Hematopoietic multipotent progenitor cell treated with erythropoietin and hydrocortisone succinate and interleukin-3 and kit ligand, for 8 days (in vitro differentiated cells): ENCODE results near the gene PRKCA.
"Not testable (repeated sequence)": the region's sequence is repeated elsewhere in the genome, so short reads cannot be mapped to it uniquely, and the experiment has no call there.

Experiments used
- DNase-seq: peaks from one replicate; pipeline ENCODE4 v3.0.0-alpha.2; 2015

Gene PRKCA

DNA sequence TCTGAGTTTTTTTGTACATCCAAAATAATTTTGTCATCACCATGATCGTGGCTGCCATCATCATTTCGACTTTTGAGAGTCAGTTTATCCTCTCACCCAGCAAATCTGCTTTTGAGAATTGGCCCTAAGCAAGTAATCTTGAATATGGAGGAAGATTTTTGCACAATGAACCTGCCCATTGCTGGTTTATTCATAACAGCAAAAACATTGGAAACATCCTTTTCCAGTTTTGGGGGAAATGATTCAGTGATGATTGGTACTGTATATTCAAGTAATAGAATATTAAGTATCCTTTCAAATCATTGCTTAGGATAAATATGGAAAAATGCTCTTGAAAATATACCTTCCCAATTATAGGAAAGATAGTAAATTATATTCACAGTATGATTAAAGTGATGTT is 53.1 kb downstream of the PRKCA start:
- no peak for DNase-seq

GRCh38 chr17:66357037-66357436 is 54.6 kb downstream of the PRKCA start:
- no peak for DNase-seq

DNA sequence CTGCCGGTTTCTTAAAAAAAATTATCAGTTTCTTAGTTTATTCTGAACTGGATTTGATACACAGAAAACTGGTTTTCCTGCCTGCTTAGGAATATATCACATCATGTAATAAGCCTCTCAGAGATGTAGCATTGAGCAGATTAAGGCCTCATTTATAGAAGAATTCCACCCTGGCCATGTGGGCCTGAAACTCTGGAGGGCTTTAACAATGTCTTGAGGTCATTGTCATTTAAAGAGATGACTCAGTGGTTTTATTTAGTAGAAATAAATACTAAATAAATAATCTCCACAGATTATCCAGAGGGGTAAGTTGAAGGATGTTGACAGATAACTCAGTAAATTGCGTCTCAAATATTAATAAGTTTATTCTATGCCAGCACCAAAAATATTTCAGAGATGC is 56.9 kb downstream of the PRKCA start:
- no peak for DNase-seq

GRCh38 chr17:66360961-66361565 is 58.6 kb downstream of the PRKCA start:
- DNase-seq: not testable (repeated sequence)

GRCh38 chr17:66364508-66364907 is 62.1 kb downstream of the PRKCA start:
- DNase-seq: no peak

DNA sequence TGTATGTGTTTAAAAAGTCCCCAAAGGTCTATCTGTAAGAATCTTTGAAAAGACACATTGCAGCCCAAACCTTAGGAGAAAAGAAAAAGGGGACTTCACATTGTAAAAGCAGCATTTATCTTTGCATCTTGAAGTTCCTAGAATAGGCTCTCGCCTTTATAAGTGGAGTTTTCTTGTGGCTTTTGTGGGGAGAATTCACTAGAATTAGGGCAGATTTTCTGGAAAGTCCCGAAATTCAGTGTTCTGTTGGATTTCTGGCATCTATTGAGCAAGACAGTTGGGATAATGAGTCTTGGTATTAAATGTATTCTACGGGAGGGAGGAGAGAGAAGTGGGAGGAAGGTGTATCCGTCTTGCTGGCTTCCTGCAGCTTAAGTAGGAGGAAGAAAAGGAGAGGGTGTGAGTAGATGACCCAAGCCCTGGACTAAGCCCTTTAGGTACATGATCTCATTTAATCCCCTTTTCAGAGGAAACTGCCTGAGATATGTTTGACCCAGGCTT is 62.6 kb downstream of the PRKCA start:
- no peak for DNase-seq

GRCh38 chr17:66365903-66366302 is 63.5 kb downstream of the PRKCA start:
- DNase-seq: no peak

GRCh38 chr17:66367107-66367506 is 64.7 kb downstream of the PRKCA start:
- DNase-seq: no peak

GRCh38 chr17:66369830-66370229 is 67.4 kb downstream of the PRKCA start:
- no peak for DNase-seq

- no peak for DNase-seq
Measured at GRCh38 chr17:66371561-66371960, 69.1 kb downstream of the PRKCA start.

GRCh38 chr17:66372182-66372581 is 69.8 kb downstream of the PRKCA start:
- DNase-seq: no peak

GRCh38 chr17:66373079-66373478 is 70.7 kb downstream of the PRKCA start:
- no peak for DNase-seq

GRCh38 chr17:66373944-66374817 is 71.8 kb downstream of the PRKCA start:
- peak; percentile 60 for DNase-seq

GRCh38 chr17:66375121-66375520 is 72.7 kb downstream of the PRKCA start:
- no peak for DNase-seq

GRCh38 chr17:66378296-66378695 is 75.9 kb downstream of the PRKCA start:
- no peak for DNase-seq

- no peak for DNase-seq
Measured at GRCh38 chr17:66379544-66379943, 77.1 kb downstream of the PRKCA start.

GRCh38 chr17:66379996-66380395 is 77.6 kb downstream of the PRKCA start:
- no peak for DNase-seq

DNA sequence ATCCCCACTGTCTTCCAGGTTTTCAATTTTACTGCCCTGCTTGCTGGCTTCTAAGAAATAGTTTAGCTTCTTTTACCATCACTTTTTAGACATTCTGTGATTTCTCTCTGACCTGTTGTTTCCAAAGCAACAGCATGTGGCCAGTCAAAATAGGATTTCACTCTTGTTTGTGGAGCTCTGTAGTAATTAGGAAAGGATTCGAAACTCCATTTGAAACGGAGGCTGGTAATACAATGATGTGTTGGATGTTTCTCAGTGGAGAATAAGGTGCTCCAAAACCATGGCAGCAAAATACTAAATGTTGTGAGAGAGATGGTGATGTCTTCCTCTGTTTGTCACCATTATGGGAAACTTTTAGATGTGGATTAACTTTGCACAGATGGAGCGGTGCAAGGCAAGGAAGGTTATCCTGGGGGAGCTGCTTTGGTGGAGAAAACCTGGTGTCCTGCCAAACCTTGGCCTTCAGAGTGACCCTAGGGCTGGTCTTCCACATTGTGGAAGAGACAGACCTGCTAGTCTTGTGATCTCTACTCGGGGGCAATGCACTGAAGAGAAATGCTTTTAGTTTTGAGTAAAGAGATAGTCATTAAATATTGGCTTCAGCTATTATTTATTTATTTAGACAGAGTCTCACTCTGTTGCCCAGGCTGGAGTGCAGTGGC is 79.4 kb downstream of the PRKCA start:
- DNase-seq: no peak

- DNase-seq: no peak
Measured at GRCh38 chr17:66383333-66383732, 80.9 kb downstream of the PRKCA start.

GRCh38 chr17:66386498-66387351 is 84.3 kb downstream of the PRKCA start:
- DNase-seq: no peak

- DNase-seq: no peak
Measured at GRCh38 chr17:66387392-66387981, 85.1 kb downstream of the PRKCA start.

DNA sequence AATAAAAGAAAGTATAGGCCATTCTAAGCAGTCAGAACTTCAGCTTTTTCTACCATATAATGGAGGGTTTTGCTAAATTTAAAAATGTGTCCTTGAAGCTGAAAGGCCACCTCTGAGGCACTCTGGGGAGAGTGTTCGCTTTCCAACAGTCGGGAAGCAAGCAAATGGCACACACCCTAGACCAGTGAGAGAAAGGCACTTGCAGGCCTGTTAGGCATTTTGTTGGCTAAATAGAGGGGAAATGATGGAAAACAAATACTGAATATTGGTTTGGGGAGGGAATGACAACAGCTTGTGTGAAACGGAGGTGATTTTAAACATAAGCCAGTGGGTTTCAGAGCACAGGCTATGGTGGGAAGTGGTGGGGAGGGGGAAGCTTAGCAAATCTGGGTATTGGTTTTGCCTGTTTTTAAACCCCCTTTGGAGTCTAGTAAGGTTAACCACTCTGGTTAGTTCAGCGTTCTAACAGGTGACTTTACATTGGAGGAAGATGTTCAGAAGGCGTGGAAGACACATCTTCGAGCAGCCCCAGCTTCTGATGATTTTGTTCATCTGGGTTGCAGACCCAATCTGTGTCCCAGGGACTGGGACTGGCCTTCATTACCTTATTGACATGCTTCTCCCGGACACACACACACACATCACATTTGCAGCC is 90.5 kb downstream of the PRKCA start:
- DNase-seq: no peak
